Measurements from ENCODE around the gene DAAM2. TPM values are rescaled to one million over a fixed set of nuclear protein-coding genes. Genes with fewer than 3 reads are reported as not detected.

Gene DAAM2
- polyA plus RNA-seq, 1 donor: 17.8 TPM

DNA sequence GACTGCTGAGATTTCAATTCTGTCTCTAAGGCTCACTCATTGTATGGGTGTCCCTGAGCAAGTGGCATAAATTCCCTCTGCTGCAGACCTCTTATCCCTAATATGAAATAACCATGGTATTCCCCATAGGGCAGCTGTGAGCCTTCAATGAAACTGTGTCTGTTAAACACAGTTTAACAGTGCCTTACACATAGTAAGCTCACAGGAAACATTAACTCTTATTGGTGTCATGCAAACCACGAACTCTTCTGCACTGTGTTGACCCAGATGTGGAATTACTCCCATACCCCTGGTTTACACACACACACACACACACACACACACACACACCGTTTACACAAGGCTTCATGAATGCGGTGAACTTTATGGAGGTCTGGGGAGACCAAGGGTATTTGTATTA lies 23.2 kb downstream of the DAAM2 start:
- Histone ChIP-seq H3K36me3 (ENCODE audit: control insufficient read depth, insufficient read depth, low read length) (no peaks in the 10 kb centered on the region), H3K27ac (ENCODE audit: low read length) (no peak overlapping the region), H3K4me3 (ENCODE audit: low read length) (no peak overlapping the region), H3K27me3 (ENCODE audit: control insufficient read depth, insufficient read depth, low read length) (no peaks in the 10 kb centered on the region), H3K9me3 (ENCODE audit: control insufficient read depth, low read depth, low read length) (no peaks in the 10 kb centered on the region), H3K4me1 (ENCODE audit: control insufficient read depth, insufficient read depth, low read length) (no peaks in the 10 kb centered on the region)
- WGBS (ENCODE audit: insufficient coverage, low lambda C conversion rate): no CpG with 5 or more reads among the region's 3 CpGs
- DNase-seq: no peak

DNA sequence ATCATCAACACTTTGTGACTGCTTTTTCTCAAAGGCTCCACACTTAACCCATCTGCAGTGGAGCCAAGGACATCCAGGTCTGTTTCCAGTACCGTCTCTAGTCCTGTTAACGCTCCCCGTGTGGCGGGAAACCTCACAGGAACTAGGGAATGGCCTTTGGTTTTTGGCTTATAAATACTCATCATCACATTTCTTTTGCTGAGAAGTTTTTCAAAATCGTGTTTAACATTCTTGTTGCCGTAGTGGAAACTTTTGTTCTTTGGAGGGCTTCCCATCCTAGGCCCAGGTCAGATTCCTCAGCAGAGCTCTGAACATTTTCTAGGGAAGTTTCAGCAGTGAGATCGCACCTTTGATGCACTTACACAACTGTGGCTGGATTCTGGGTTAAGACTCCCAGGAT lies 24.6 kb downstream of the DAAM2 start:
- Histone ChIP-seq H3K4me1 (ENCODE audit: control insufficient read depth, insufficient read depth, low read length) (no peaks in the 10 kb centered on the region), H3K9me3 (ENCODE audit: control insufficient read depth, low read depth, low read length) (no peaks in the 10 kb centered on the region), H3K27me3 (ENCODE audit: control insufficient read depth, insufficient read depth, low read length) (no peaks in the 10 kb centered on the region), H3K36me3 (ENCODE audit: control insufficient read depth, insufficient read depth, low read length) (no peaks in the 10 kb centered on the region), H3K4me3 (ENCODE audit: low read length) (no peak overlapping the region), H3K27ac (ENCODE audit: low read length) (no peak overlapping the region)
- 85% methylated on average over 3 of the region's 7 CpGs for WGBS (ENCODE audit: insufficient coverage, low lambda C conversion rate)
- DNase-seq: no peak

DNA sequence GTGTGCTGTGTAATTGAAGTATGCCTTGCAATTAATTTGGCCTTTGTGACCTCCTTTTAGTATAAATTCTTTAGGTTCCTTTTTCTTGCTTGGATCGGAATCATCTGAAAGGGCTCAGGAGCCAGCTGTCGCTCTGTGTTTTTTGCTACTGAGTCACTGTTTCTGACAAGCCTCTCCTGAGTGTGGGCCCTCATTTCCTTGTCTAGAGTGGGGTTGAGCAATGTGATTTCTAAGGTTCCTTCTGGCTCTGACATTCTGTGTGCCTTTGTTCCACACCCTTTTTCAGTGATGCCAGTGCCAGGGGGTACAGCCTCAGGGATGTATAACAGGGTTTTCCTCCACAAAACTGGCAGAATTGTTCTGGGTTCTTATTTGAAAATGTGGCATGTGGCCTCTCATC lies 26.5 kb downstream of the DAAM2 start:
- Histone ChIP-seq H3K36me3 (ENCODE audit: control insufficient read depth, insufficient read depth, low read length) (no peaks in the 10 kb centered on the region), H3K4me3 (ENCODE audit: low read length) (no peak overlapping the region), H3K4me1 (ENCODE audit: control insufficient read depth, insufficient read depth, low read length) (no peaks in the 10 kb centered on the region), H3K27ac (ENCODE audit: low read length) (no peak overlapping the region), H3K9me3 (ENCODE audit: control insufficient read depth, low read depth, low read length) (no peaks in the 10 kb centered on the region), H3K27me3 (ENCODE audit: control insufficient read depth, insufficient read depth, low read length) (no peaks in the 10 kb centered on the region)
- 100% methylated on average over 1 of the region's 2 CpGs for WGBS (ENCODE audit: insufficient coverage, low lambda C conversion rate)
- no peak for DNase-seq

DNA sequence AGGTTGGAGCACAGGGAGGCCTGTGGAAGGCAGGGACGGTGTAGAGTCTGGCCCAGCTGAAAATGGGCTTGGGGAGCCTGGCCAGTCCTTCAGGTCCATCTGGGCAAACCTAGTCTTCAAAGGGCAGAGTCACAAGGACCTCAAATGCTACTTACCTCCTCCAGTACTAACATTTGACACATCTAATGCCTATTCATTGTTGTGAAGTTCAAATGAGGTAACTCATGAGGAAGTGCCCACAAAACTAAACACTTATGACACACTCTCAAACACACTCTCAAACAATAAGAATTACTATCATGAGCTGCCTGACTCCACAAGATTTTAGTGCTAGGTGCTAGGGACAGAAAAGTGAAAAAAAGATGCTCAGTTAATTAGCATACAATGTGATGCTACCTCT lies 27.1 kb downstream of the DAAM2 start:
- Histone ChIP-seq H3K36me3 (ENCODE audit: control insufficient read depth, insufficient read depth, low read length) (no peaks in the 10 kb centered on the region), H3K4me1 (ENCODE audit: control insufficient read depth, insufficient read depth, low read length) (no peaks in the 10 kb centered on the region)
- no CpG with 5 or more reads among the region's 1 CpG for WGBS (ENCODE audit: insufficient coverage, low lambda C conversion rate)

DNA sequence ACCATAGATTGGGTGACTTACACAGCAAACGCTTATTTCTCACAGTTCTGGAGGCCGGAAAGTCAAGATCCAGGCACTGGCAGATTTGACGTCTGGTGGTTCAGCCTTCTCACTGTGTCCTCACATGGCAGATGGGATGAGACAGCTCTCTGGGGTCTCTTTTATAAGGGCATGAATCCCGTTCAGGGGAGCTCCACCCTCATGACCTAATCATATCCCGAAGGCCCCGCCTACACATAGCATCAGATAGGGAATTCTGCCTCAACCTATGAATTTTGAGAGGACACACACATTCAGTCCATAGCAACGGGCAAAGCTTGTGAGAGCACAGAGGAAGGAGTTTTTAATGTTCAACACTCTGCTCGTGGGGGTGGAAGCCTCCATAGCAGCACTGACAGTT lies 27.5 kb downstream of the DAAM2 start:
- H3K4me1 ChIP-seq (ENCODE audit: control insufficient read depth, insufficient read depth, low read length): no peaks in the 10 kb centered on the region
- no peak overlapping the region for H3K4me3 ChIP-seq (ENCODE audit: low read length)
- WGBS (ENCODE audit: insufficient coverage, low lambda C conversion rate): no CpG with 5 or more reads among the region's 8 CpGs

More for the DNA sequence above, 27.1 kb downstream of the DAAM2 start:
- no peaks in the 10 kb centered on the region for H3K9me3 ChIP-seq (ENCODE audit: control insufficient read depth, low read depth, low read length)
- H3K27me3 ChIP-seq (ENCODE audit: control insufficient read depth, insufficient read depth, low read length): no peaks in the 10 kb centered on the region
- no peak for DNase-seq
- H3K4me3 ChIP-seq (ENCODE audit: low read length): no peak overlapping the region
- no peak overlapping the region for H3K27ac ChIP-seq (ENCODE audit: low read length)

DNA sequence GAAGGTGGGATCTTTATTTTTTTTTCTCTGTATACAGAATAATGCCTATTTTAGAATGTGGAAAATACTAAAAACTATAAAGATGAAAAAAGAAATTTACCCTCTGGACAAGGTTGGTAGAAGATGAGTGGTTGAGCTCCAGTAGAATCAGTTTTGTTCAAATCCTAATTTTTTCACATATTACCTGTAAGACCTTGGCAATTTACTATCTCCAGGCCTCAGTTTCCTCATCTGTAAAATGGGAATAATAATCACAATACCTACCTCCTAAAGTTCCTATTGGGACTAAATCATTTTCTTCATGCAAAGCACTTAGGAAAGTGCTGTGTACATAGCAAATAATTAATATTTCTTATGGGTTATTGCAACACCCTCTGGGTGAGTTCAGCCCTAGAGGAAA lies 28.4 kb downstream of the DAAM2 start:
- Histone ChIP-seq H3K27ac (ENCODE audit: low read length) (no peak overlapping the region), H3K36me3 (ENCODE audit: control insufficient read depth, insufficient read depth, low read length) (no peaks in the 10 kb centered on the region), H3K4me1 (ENCODE audit: control insufficient read depth, insufficient read depth, low read length) (no peaks in the 10 kb centered on the region), H3K9me3 (ENCODE audit: control insufficient read depth, low read depth, low read length) (no peaks in the 10 kb centered on the region), H3K27me3 (ENCODE audit: control insufficient read depth, insufficient read depth, low read length) (no peaks in the 10 kb centered on the region), H3K4me3 (ENCODE audit: low read length) (no peak overlapping the region)
- no peak for DNase-seq

More for the DNA sequence above, 27.5 kb downstream of the DAAM2 start:
- no peaks in the 10 kb centered on the region for H3K9me3 ChIP-seq (ENCODE audit: control insufficient read depth, low read depth, low read length)
- H3K27ac ChIP-seq (ENCODE audit: low read length): no peak overlapping the region
- H3K36me3 ChIP-seq (ENCODE audit: control insufficient read depth, insufficient read depth, low read length): no peaks in the 10 kb centered on the region
- H3K27me3 ChIP-seq (ENCODE audit: control insufficient read depth, insufficient read depth, low read length): no peaks in the 10 kb centered on the region
- no peak for DNase-seq

DNA sequence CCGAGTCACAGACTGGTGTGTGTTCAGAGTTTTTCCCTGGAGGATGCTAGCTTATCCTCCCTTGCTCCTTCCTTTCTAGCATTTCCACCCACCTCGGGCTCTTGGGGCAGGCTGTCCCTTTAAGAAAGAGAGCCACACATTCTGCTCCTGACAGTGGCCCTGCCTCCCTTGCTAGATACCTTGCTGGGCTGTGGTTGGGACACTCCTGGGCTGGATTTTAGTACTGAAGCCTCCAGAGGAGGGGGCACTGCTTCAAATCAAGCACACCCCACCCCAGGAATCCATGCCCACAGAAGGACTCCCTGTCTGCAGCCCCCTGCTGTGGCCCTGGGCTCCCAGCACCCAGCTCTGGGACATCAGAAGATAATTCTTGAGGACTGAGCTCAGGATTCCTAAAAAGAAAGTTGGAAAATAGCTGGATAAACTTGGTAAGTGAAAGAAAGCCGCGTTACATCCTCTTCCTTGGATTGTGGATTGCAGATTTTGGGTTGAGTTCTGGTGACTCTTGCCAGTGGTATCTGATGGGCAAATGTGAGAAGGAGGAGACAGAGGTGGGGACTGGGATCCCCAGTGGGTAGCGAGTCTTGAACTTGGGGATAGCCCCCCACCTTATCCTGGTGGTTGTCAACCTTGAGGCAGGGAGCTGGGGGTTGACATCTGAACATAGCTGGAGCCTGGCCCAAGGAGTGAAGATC lies 29.0 kb downstream of the DAAM2 start:
- Histone ChIP-seq H3K27ac (ENCODE audit: low read length) (no peak overlapping the region), H3K36me3 (ENCODE audit: control insufficient read depth, insufficient read depth, low read length) (no peaks in the 10 kb centered on the region), H3K4me1 (ENCODE audit: control insufficient read depth, insufficient read depth, low read length) (no peaks in the 10 kb centered on the region), H3K27me3 (ENCODE audit: control insufficient read depth, insufficient read depth, low read length) (no peaks in the 10 kb centered on the region), H3K9me3 (ENCODE audit: control insufficient read depth, low read depth, low read length) (no peaks in the 10 kb centered on the region), H3K4me3 (ENCODE audit: low read length) (no peak overlapping the region)
- no peak for DNase-seq
- WGBS (ENCODE audit: insufficient coverage, low lambda C conversion rate): 73% methylated on average over 2 of the region's 5 CpGs

DNA sequence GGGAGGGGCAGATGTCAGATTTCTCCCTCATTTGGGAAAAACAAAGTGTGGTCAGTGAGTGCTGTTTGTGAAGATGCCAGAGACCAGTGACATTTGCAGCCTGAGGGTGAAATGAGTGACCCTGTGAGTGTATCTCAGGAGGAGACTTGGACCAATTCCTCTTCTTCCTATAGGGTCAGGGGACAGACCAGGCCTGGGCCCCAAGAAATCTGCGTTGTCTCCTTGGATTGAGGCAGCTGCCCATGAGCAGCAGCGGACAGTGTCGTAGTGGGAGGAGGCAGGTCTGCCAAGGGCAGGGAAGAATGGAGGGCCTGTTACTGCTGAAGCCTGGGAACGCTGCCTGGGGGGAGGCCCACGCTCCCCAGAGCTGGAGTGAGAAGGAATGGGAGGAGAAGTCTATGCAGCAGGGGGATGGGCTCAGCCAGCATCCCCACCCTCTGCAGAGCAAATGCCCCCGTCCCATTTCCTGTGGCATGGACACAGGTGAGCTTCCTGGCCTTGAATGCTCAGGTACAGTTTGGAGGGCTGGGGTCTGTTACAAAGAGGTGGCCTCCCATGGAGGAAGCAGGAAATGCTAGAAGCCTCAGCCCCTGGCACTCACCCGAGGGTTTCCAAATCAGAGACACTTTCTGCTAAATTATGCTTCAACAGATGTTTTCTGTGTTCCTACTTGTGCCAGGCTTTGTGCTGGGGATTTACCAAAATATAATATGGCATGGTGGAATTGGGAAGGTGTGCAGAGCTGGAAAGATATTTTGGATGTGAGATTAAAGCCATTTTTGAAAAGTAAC lies 29.8 kb downstream of the DAAM2 start:
- Histone ChIP-seq H3K36me3 (ENCODE audit: control insufficient read depth, insufficient read depth, low read length) (no peaks in the 10 kb centered on the region), H3K9me3 (ENCODE audit: control insufficient read depth, low read depth, low read length) (no peaks in the 10 kb centered on the region), H3K4me3 (ENCODE audit: low read length) (no peak overlapping the region), H3K27ac (ENCODE audit: low read length) (no peak overlapping the region), H3K4me1 (ENCODE audit: control insufficient read depth, insufficient read depth, low read length) (no peaks in the 10 kb centered on the region), H3K27me3 (ENCODE audit: control insufficient read depth, insufficient read depth, low read length) (no peaks in the 10 kb centered on the region)
- no CpG with 5 or more reads among the region's 7 CpGs for WGBS (ENCODE audit: insufficient coverage, low lambda C conversion rate)
- DNase-seq: no peak

DNA sequence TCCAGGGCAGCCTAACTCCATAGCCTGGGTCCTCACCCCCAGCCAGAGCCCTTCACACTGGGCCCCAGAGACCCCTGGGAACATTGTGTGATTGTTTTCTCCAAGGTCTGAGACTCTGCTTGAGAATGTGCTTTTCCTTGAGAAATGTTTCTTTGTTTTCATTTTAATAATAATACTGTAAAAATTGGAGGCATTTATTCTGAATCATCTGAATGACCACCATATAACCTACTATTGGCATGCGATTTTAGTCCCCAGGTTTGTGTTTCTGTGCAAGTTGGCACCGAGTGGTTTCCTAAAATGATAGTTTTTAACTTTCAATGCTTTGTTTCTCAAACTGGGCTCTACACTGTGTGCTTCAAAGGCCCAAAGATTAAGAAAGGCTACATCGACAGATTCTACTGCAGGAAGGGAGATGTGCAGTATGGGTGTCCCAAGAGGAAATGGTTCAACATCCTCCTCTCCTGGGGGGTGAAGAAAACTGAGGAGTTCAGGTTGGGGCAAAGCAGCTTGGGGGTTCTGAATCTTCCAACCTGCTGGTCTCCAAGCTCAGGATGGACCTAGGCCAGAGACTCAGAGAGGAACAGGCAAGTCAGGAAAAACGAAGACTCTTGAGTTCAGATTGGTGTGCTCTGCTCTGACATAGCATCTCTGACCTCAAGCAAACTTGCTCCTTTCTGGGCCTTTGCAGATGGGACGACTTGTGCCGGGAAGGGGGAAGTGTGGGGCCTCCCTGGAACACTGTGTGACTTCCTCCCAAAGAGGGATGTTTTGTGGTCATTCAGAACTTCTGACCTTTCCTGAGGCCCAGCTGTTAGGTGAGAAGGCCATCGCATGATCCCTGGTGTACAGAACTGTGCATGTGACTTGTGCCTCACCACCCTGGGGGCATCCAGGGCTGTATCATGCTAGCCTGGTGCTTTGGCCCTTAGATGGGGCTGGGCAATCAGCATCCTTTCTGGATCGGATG lies 31.0 kb downstream of the DAAM2 start:
- no peak overlapping the region for H3K27ac ChIP-seq (ENCODE audit: low read length)
- H3K4me1 ChIP-seq (ENCODE audit: control insufficient read depth, insufficient read depth, low read length): no peaks in the 10 kb centered on the region
- no peaks in the 10 kb centered on the region for H3K9me3 ChIP-seq (ENCODE audit: control insufficient read depth, low read depth, low read length)
- WGBS (ENCODE audit: insufficient coverage, low lambda C conversion rate): 100% methylated on average over 2 of the region's 8 CpGs
- H3K36me3 ChIP-seq (ENCODE audit: control insufficient read depth, insufficient read depth, low read length): no peaks in the 10 kb centered on the region
- no peaks in the 10 kb centered on the region for H3K27me3 ChIP-seq (ENCODE audit: control insufficient read depth, insufficient read depth, low read length)
- DNase-seq: peak in 1 of 2 donors; percentile 19
- H3K4me3 ChIP-seq (ENCODE audit: low read length): no peak overlapping the region

Data from large intestine (tissue), 3 donors.